Central memory CD4-positive, alpha-beta T cell (primary cell): ENCODE results near the gene MEF2D.

ENCODE experiments used
- DNase-seq: peaks from one replicate; pipeline ENCODE4 v3.0.0; 2022

Gene MEF2D

GRCh38 chr1:156439036-156439776 is 61.4 kb downstream of the MEF2D start:
- DNase-seq, result no peak

- no peak for DNase-seq
Measured at GRCh38 chr1:156438278-156438987, 62.1 kb downstream of the MEF2D start.

- no peak for DNase-seq
Measured at GRCh38 chr1:156437037-156437867, 63.3 kb downstream of the MEF2D start.

GRCh38 chr1:156436141-156437036 is 64.2 kb downstream of the MEF2D start:
- no peak for DNase-seq

GRCh38 chr1:156435545-156436140 is 64.9 kb downstream of the MEF2D start:
- no peak for DNase-seq

GRCh38 chr1:156434989-156435544 is 65.5 kb downstream of the MEF2D start:
- DNase-seq, result no peak

GRCh38 chr1:156433602-156434001 is 67.0 kb downstream of the MEF2D start:
- DNase-seq, result no peak

GRCh38 chr1:156433032-156433431 is 67.5 kb downstream of the MEF2D start:
- DNase-seq, result no peak

- no peak for DNase-seq
Measured at GRCh38 chr1:156432669-156433018, 67.9 kb downstream of the MEF2D start.

- no peak for DNase-seq
Measured at GRCh38 chr1:156431769-156432668, 68.6 kb downstream of the MEF2D start.

GRCh38 chr1:156431366-156431765 is 69.2 kb downstream of the MEF2D start:
- DNase-seq, result no peak

GRCh38 chr1:156430866-156431265 is 69.7 kb downstream of the MEF2D start:
- DNase-seq, result no peak

GRCh38 chr1:156430303-156430702 is 70.3 kb downstream of the MEF2D start:
- no peak for DNase-seq

- no peak for DNase-seq
Measured at GRCh38 chr1:156429313-156430060, 71.1 kb downstream of the MEF2D start.

- no peak for DNase-seq
Measured at GRCh38 chr1:156428746-156429288, 71.8 kb downstream of the MEF2D start.

- no peak for DNase-seq
Measured at GRCh38 chr1:156427957-156428356, 72.6 kb downstream of the MEF2D start.

- no peak for DNase-seq
Measured at GRCh38 chr1:156425943-156426342, 74.6 kb downstream of the MEF2D start.

- DNase-seq, result no peak
Measured at GRCh38 chr1:156424806-156425432, 75.7 kb downstream of the MEF2D start.
